GM04503 (cell line): Measurements from ENCODE around the gene DNTTIP2.
"Not testable (repeated sequence)": the region's sequence is repeated elsewhere in the genome, so short reads cannot be mapped to it uniquely, and the experiment has no call there.

Experiments
- DNase-seq: peaks from one replicate; pipeline ENCODE4 v3.0.0-alpha.2; 2012; ENCODE audit warnings: low read depth

Gene DNTTIP2

DNA sequence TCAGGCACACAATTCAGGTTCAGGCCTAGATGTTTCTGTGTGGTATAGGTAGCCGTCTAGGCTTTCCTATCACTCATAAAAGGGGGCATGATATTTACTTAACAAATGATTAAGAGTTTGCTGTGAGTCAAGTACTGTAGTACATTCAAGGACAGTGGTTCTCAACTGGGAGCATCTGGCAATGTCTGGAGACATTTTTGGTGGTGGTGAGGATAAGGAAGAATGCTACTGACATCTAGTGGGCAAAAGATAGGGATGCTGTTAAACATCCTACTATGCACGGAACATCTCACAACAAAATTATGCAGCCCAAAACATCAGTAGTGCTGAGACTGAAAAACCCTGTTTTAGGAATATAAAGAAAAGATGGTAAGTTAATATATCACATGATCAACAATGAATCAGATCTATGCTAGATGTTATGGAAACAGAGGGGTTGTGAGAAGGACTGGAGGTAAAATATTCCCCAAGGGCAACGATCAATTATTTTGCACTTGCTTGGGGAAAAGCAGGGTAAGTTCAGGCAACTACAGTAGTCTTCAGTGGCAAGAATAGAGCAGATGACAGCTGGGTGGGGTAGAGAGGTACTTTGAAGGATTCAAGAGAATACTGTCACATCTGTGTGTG, 4.9 kb downstream of the DNTTIP2 start:
- no peak for DNase-seq

DNA sequence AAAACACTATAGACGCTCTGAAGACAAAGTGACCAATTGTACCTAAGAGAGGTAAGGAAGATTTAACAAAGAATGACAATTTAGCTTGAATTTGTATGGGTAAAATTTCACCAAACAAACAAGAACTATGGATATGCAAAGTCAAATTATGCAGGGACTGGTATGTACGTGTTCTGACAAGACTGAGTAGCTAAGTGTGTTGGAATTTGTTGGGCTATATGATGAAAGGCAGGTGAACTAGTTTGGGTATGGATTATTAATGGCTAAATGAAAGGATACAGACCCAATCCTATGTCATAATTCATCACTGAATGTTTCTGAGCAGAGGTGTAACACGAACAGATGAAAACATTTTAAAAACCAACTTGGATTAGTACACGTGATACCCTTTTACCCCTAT, 7.6 kb downstream of the DNTTIP2 start:
- DNase-seq: no peak

DNA sequence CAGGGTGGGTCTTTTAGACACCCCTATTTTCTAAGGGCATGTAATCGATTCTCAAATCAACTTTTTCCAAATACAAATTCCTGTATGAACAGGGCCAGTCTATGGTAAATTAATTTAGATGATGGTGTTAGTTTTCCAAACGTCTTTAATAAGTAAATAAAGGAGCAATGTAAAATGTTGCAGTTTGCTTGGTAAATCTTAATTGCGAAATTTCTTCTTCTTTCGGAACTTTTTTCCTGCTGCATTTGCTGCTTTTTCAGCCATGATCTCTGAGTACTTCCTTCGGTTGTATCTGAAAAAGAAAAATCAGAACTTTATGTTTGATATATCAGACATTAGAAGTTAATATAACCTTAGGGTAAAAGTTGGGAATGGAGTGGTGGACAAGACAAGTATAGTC, 9.4 kb downstream of the DNTTIP2 start:
- DNase-seq: no peak

DNA sequence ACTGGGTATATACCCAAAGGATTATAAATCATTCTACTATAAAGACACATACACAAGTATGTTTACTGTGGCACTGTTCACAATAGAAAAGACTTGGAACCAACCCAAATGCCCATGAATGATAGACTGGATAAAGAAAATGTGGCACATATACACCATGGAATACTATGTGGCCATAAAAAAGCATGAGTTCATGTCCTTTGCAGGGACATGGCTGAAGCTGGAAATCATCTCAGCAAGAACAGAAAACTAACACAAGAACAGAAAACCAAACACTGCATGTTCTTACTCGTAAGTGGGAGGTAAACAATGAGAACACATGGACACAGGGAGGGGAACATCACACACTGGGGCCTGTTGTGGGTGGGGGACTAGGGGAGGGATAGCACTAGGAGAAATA, 10.5 kb downstream of the DNTTIP2 start:
- DNase-seq: not testable (repeated sequence)

DNA sequence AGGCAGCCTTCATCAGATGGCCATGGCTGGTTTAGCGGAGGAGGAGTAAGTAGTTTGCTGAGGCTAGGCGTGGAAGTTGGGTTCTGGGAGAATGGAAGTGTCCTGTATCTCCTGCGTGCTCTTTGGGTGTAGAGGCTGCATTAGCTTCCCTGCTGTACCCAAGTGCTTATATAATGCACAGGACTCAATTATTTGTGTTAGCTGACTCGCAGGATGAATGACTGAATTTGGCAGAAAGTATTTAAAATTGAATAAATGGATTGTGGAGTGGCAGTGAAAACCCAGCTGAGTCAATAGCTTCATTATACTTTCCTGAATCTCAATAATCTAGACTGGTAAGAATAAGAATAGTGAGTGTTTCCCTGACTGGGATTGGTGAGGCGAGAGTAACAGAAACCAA, 13.8 kb downstream of the DNTTIP2 start:
- DNase-seq: no peak

DNA sequence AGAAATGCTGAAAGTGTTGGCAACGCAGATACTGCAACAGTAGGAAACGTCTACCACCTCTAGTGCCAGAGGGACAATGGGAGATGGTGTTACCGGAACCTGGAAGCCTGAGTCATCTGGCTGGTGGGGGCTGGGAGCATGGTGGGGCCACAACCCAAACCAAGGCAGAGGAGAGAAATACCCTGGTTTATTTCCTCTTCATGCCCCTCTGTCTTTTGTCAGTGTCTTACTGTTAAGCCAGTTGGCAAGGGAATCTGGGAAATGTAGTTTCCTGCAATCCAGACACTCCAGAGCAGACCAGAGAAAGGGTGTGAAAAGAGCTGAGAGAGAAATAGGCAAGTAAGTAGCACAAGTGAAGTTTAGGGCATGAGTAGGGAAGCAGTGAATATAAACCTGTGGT, 14.8 kb downstream of the DNTTIP2 start:
- DNase-seq: no peak

DNA sequence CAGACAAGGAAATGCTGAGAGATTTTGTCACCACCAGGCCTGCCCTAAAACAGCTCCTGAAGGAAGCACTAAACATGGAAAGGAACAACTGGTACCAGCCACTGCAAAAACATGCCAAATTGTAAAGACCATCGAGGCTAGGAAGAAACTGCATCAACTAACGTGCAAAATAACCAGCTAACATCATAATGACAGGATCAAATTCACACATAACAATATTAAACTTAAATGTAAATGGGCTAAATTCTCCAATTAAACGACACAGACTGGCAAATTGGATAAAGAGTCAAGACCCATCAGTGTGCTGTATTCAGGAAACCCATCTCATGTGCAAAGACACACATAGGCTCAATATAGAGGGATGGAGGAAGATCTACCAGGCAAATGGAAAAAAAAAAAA, 21.4 kb downstream of the DNTTIP2 start:
- not testable (repeated sequence) for DNase-seq

GRCh38 chr1:93855983-93856382, 23.0 kb downstream of the DNTTIP2 start:
- not testable (repeated sequence) for DNase-seq

- no peak for DNase-seq
Measured at GRCh38 chr1:93853940-93854339, 25.1 kb downstream of the DNTTIP2 start.

DNA sequence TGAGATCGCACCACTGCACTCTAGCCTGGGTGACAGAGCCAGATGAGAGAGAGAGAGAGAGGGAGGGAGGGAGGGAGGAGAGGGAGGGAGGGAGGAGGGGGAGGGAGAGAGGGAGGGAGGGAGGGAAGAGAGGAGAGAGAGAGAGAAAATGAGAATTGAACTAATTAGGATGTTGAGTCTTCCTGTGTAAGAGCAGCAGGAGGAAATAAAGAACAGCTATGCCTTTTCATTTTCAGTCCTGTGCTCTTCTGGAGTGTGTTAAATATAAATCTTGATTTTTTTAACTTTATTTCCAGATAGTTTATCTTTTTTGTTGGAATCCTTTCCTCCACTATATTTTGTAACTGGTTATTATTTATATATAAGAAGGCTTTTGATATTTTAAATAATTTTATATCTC, 27.1 kb downstream of the DNTTIP2 start:
- no peak for DNase-seq

- DNase-seq: no peak
Measured at GRCh38 chr1:93851327-93851712, 27.7 kb downstream of the DNTTIP2 start.

DNA sequence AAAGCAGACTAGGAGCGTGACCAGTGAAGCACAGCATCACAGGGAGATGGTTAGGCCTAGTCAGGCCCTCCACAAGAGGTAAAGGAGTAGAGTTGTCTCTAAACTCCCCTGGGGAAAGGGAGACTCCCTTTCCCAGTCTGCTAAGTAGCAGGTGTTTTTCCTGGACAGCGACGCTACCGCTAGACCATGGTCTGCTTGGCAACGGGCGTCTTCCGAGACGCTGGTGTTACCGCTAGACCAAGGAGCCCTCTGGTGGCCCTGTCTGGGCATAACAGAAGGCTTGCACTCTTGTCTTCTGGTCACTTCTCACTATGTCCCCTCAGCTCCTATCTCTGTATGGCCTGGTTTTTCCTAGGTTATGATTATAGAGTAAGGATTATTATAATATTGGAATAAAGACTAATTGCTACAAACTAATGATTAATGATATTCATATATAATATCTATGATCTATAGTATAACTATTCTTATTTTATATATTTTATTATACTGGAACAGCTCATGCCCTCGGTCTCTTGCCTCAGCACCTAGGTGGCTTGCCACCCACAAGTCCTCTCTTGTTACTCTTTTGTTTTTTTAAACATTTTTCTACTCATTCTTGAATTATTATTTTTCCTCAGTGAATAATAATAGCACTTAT, 28.2 kb downstream of the DNTTIP2 start:
- not testable (repeated sequence) for DNase-seq

DNA sequence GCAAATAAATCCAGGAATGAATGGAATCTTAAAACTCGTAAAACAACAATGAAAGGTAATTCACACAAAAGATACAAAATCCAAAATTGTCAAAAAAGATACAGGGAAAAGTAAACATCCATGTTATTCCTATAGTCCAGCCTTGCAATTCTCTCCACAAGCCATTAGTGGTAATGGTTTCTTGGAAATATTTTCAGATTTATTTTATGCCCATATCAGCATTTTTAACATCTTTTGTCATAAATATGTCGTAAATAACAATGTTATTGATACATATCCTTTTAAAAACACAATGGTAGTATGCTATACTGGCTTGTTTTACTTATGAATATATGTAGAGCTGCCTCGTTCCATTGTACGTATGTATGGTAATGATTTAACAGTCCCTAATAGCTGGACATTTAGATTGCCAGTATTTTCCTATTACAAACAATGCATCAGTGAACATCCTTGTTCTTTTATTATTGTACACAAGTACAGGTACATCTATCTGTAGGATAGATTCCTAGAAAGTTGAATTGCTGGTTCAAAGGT, 30.6 kb downstream of the DNTTIP2 start:
- DNase-seq: no peak

DNA sequence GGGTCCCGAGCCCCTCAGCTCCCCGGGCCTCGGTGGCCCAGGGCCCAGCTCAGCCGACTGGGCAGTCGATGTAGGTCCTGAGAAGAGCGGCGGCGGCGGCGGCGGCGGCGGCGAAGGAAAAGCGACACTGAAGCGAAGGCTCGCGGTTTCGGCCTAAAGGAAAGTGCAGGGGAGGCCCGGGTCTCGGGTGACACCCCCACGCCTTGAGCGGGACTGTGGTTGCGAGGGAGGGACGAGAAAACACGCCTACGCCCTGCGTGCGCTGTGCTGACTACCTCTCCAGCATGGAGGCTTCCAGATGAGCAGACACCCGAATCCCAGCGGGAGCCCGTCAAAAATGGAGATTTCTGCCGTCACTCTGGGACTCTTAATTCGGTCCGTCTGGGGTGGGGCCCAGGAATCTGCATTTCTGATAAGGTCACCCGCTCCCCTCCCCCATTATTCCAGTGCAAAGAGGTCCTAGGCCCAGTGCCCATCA, 31.2 kb downstream of the DNTTIP2 start:
- no peak for DNase-seq

GRCh38 chr1:93846992-93847810, 31.8 kb downstream of the DNTTIP2 start:
- no peak for DNase-seq

DNA sequence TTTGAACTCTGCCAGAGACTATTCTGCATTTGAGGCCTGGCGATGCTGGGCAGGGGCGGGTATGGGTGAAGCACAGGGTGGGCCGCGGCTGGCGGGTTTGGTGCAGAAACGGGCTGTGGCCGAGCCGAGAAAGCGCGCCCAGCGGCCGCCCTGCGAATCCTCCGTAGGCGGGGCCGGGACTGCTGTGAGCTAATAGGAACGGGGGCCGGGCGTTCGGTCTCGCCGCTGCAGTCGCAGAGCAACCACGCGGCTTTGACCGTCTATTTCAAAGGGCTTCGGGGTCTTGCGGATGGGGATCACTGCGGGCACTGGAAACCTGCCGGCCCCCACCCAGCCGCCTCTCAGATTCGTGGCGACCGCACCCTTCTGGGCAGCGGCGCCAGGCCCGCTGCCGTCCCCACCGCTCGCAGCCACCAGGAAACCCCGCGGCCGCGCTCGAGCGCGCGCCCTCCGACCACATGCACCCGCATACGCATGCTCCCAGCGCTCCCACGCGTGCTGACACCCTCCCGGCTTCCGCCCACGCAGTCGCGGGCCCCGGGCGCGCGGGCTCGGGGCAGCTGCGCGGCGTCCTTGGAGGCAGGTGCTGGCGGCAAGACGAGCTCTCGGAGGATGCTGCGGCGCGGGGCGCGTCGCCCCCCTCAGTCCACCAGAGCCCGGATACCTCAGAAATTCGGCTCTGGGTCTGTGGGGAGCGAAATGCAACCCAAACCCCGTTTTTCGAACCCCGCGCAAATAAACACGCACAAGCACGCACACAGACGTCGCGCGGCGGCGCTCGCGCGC, 32.6 kb downstream of the DNTTIP2 start:
- DNase-seq: no peak

- peak; percentile 70 for DNase-seq
Measured at GRCh38 chr1:93845538-93846205, 33.3 kb downstream of the DNTTIP2 start.

- no peak for DNase-seq
Measured at GRCh38 chr1:93844262-93845045, 34.6 kb downstream of the DNTTIP2 start.

- no peak for DNase-seq
Measured at GRCh38 chr1:93842750-93843500, 36.1 kb downstream of the DNTTIP2 start.

DNA sequence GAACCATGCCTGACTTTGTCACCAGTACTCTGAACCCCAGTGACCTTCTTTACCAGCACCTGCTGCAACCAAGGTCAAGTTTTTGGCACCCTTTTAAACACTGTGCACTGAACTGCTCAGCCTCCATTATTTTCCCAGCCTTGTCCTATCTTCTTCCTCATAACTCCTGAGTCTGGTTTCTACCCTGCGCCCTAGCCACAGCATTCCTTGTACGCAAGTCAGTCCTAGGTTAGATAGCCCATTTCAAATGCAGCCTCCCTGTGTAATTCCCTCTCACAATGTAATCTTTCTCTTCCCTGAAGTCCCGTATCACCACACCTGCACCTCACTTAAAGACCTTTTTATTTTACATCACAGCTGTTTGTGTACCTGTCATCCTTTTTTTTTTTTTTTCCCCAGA, 37.2 kb downstream of the DNTTIP2 start:
- DNase-seq: no peak
